ENCODE results near the gene AFAP1L2.

GRCh38 chr10:114370966-114371365 lies 33.3 kb downstream of the AFAP1L2 start:
- no peak for TF ChIP-seq CTCF (IDR thresholded peaks at IDR 0.05)
- TF ChIP-seq POLR2AphosphoS5 (IDR thresholded peaks at IDR 0.05): no peak

All from prostate gland (tissue), 2 donors.